ENCODE results near the gene RAB24. TPM values are rescaled to one million over a fixed set of nuclear protein-coding genes. Genes with fewer than 3 reads are reported as not detected.

Gene RAB24
- total and polyA plus RNA-seq, 2 of the 4 experiments (the other 2 are of a cell fraction): 18.5 to 60.8 TPM

DNA sequence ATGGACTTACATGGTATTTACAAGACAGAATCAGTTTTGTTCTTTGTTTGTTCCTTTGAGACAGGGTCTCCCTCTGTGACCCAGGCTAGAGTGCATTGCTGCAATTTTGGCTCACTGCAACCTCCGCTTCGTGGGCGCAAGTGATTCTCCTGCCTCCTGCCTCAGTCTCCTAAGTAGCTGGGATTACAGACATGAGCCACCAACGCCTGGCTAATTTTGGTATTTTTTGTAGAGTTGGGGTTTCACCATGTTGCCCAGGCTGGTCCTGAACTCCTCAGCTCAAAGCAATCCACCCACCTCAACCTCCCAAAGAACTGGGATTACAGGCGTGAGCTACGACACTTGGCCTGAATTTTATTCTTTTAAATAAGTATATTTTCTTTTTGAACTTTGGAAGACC, 27.6 kb downstream of the RAB24 start:
- dilution Hi-C loops (cut with HindIII; ENCODE audit: low sequenced_read_pairs, unreplicated experiment) (no loop called here), intact Hi-C loops (cut with micrococcal nuclease) (loop anchor here (5.0 to 10.0 kb wide), 2 partner anchors 34 to 161 kb away; no protein-coding TSS in a partner anchor), in situ Hi-C loops (cut with MboI; ENCODE audit: low sequenced_read_pairs) (no loop called here)
- Histone ChIP-seq H3K9ac (ENCODE audit: low read depth, low read length) (no peak overlapping the region), H2BK20ac (ENCODE audit: low read depth, low read length) (no peak overlapping the region), H2AK9ac (replicated peaks; ENCODE audit: low read depth, low read length, poor library complexity) (no peak overlapping the region), H3K79me1 (ENCODE audit: low read depth in 1 of 2, low read length in 2 of 2) (peaks cover 0 to 19% of the 10 kb centered on the region in 2 experiments; a peak in 3 of 4 replicates), H3K14ac (replicated peaks; ENCODE audit: low read depth, low read length) (no peak overlapping the region), H4K8ac (ENCODE audit: low read depth in 2 of 2, low read length in 2 of 2) (no peak overlapping the region), H3K4me3 (ENCODE audit: insufficient read depth, low read depth, low read length) (no peak overlapping the region), H3K4ac (ENCODE audit: low read depth, low read length) (no peak overlapping the region), H2AK5ac (ENCODE audit: low read depth, low read length) (no peak overlapping the region), H3K27me3 (ENCODE audit: control insufficient read depth, insufficient read depth, low read length) (no peaks in the 10 kb centered on the region), H3K23ac (ENCODE audit: low read depth, low read length) (no peak overlapping the region), H4K91ac (ENCODE audit: insufficient read depth, low read depth, low read length) (no peak overlapping the region), H3K27ac (ENCODE audit: insufficient read depth, low read length) (no peak overlapping the region), H3K4me1 (ENCODE audit: control insufficient read depth, insufficient read depth, low read length) (peaks cover 3% of the 10 kb centered on the region), H3K9me1 (ENCODE audit: insufficient read depth, low read length) (peaks cover under 1% of the 10 kb centered on the region; the same call in 1 of the 2 replicates), H3K9me3 (ENCODE audit: control insufficient read depth, insufficient read depth, low read length) (no peaks in the 10 kb centered on the region), H3K36me3 (ENCODE audit: control insufficient read depth, insufficient read depth, low read length) (peaks cover 22% of the 10 kb centered on the region), H2BK120ac (ENCODE audit: low read depth, low read length) (no peak overlapping the region), H4K20me1 (ENCODE audit: insufficient read depth, low read length) (no peaks in the 10 kb centered on the region), H2BK15ac (ENCODE audit: low read depth, low read length) (no peak overlapping the region), H3K18ac (ENCODE audit: low read depth, low read length) (no peak overlapping the region), H3K56ac (ENCODE audit: extremely low read depth, insufficient read depth, low read length) (no peak overlapping the region), H4K5ac (ENCODE audit: low read depth, low read length) (no peak overlapping the region), H2BK5ac (ENCODE audit: low read depth, low read length, poor library complexity, severe bottlenecking) (no peak overlapping the region), H2AFZ (replicated peaks; ENCODE audit: low read length, poor library complexity) (no peak overlapping the region), H3K4me2 (ENCODE audit: low read depth, low read length) (no peak overlapping the region)
- no CpG with 5 or more reads among the region's 6 CpGs for WGBS, 2 experiments (ENCODE audit: extremely low coverage in 2 of 2, insufficient read length in 1 of 2)
- BruUV-seq (replicated peaks): no TSS peak
- DNase-seq (no peak), ATAC-seq (ENCODE audit: low read depth) (no peak)
- TF ChIP-seq, protein P1, sequence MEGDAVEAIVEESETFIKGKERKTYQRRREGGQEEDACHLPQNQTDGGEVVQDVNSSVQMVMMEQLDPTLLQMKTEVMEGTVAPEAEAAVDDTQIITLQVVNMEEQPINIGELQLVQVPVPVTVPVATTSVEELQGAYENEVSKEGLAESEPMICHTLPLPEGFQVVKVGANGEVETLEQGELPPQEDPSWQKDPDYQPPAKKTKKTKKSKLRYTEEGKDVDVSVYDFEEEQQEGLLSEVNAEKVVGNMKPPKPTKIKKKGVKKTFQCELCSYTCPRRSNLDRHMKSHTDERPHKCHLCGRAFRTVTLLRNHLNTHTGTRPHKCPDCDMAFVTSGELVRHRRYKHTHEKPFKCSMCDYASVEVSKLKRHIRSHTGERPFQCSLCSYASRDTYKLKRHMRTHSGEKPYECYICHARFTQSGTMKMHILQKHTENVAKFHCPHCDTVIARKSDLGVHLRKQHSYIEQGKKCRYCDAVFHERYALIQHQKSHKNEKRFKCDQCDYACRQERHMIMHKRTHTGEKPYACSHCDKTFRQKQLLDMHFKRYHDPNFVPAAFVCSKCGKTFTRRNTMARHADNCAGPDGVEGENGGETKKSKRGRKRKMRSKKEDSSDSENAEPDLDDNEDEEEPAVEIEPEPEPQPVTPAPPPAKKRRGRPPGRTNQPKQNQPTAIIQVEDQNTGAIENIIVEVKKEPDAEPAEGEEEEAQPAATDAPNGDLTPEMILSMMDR (conservative IDR thresholded peaks at IDR 0.05; ENCODE audit: low read depth, low read length): no peak
- TF ChIP-seq FOS (IDR thresholded peaks at IDR 0.05; ENCODE audit: low read depth, low read length): no peak
- no peak for TF ChIP-seq RCOR1 (IDR thresholded peaks at IDR 0.05; ENCODE audit: insufficient replicate concordance, low read length)
- TF ChIP-seq, protein P2, sequence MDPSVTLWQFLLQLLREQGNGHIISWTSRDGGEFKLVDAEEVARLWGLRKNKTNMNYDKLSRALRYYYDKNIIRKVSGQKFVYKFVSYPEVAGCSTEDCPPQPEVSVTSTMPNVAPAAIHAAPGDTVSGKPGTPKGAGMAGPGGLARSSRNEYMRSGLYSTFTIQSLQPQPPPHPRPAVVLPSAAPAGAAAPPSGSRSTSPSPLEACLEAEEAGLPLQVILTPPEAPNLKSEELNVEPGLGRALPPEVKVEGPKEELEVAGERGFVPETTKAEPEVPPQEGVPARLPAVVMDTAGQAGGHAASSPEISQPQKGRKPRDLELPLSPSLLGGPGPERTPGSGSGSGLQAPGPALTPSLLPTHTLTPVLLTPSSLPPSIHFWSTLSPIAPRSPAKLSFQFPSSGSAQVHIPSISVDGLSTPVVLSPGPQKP (IDR thresholded peaks at IDR 0.05; ENCODE audit: borderline replicate concordance, low read depth, low read length): no peak
- TF ChIP-seq SMC3 (IDR thresholded peaks at IDR 0.05; ENCODE audit: low read depth, low read length): no peak
- TF ChIP-seq, protein P3, sequence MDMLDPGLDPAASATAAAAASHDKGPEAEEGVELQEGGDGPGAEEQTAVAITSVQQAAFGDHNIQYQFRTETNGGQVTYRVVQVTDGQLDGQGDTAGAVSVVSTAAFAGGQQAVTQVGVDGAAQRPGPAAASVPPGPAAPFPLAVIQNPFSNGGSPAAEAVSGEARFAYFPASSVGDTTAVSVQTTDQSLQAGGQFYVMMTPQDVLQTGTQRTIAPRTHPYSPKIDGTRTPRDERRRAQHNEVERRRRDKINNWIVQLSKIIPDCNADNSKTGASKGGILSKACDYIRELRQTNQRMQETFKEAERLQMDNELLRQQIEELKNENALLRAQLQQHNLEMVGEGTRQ (IDR thresholded peaks at IDR 0.05; ENCODE audit: low read depth, low read length): no peak
- no peak for TF ChIP-seq RFX5 (IDR thresholded peaks at IDR 0.05; ENCODE audit: low read depth, low read length)
- TF ChIP-seq MAZ (IDR thresholded peaks at IDR 0.05; ENCODE audit: borderline replicate concordance, low read depth, low read length): no peak
- TF ChIP-seq BHLHE40 (IDR thresholded peaks at IDR 0.05; ENCODE audit: low read depth, low read length): no peak
- TF ChIP-seq CHD1 (IDR thresholded peaks at IDR 0.05; ENCODE audit: low read depth, low read length): no peak
- TF ChIP-seq MAFK (IDR thresholded peaks at IDR 0.05; ENCODE audit: low read depth, low read length): no peak
- no peak for TF ChIP-seq RAD21 (IDR thresholded peaks at IDR 0.05; ENCODE audit: low read length)
- ChIA-PET POLR2A (ENCODE audit: unreplicated experiment) (no interaction called here), CTCF (no interaction called here)
